WTC11 (cell line): ENCODE data around the gene BBS1.

Source experiments
- CBFB ChIP-seq: sonication (generic); formaldehyde crosslinking; IDR thresholded peaks from 2 replicates; pipeline ENCODE4 v1.8.1; 2022; ENCODE audit warnings: mild to moderate bottlenecking, low read depth, missing genetic modification reagents
- CTCF ChIP-seq: fragments of 200-600 bp; IDR thresholded peaks from 2 replicates; pipeline ENCODE4 v1.8.0; 2022; ENCODE audit warnings: antibody characterized with exemption
- ELF4 ChIP-seq: sonication (generic); formaldehyde crosslinking; IDR thresholded peaks from 2 replicates; pipeline ENCODE4 v1.8.1; 2022; ENCODE audit warnings: low read depth, mild to moderate bottlenecking, moderate library complexity, missing genetic modification reagents
- IRF1 ChIP-seq: sonication (generic); formaldehyde crosslinking; IDR thresholded peaks from 2 replicates; pipeline ENCODE4 v1.8.0; 2023; ENCODE audit warnings: missing genetic modification reagents
- NFYB ChIP-seq: sonication (generic); formaldehyde crosslinking; conservative IDR thresholded peaks from 2 replicates; pipeline ENCODE4 v1.8.0; 2022; ENCODE audit warnings: low read depth, missing genetic modification reagents
- TP53 ChIP-seq: sonication (generic); formaldehyde crosslinking; IDR thresholded peaks from 2 replicates; pipeline ENCODE4 v1.8.1; 2023; ENCODE audit warnings: mild to moderate bottlenecking, missing genetic modification reagents
- USF2 ChIP-seq: sonication (generic); formaldehyde crosslinking; IDR thresholded peaks from 2 replicates; pipeline ENCODE4 v1.8.1; 2023; ENCODE audit warnings: mild to moderate bottlenecking, missing genetic modification reagents, moderate library complexity
- TF ChIP-seq, protein P1 (sequence below): sonication (generic); formaldehyde crosslinking; conservative IDR thresholded peaks from 2 replicates; pipeline ENCODE4 v1.8.1; 2022; ENCODE audit warnings: mild to moderate bottlenecking, missing genetic modification reagents

DNA sequence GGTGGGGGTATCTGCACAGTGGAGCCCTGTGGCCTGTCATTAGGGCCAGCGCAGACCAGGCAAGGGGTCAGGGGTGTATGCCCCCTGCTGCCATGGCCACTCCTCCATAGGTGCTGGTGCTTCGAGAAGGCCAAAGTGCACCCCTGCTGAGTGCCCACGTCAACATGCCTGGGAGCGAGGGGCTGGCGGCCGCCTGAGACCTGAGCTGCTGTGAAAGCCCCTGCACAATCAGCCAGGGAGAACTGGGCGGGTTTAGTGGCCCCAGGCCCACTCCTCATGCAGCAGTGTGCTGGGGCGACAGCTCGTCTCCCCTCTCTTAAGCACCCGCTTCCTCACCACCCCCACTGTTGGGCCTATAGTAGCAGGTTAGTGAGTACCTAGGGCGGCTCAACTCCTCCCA, 21.4 kb downstream of the BBS1 start:
- TF ChIP-seq ELF4 (no peak), NFYB (no peak), CTCF (no peak), IRF1 (CRISPR knock-in tag) (no peak), TP53 (no peak), USF2 (CRISPR knock-in tag) (no peak), CBFB (CRISPR knock-in tag) (no peak)
- TF ChIP-seq, protein P1, sequence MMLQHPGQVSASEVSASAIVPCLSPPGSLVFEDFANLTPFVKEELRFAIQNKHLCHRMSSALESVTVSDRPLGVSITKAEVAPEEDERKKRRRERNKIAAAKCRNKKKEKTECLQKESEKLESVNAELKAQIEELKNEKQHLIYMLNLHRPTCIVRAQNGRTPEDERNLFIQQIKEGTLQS (CRISPR knock-in tag), result no peak
